GM08714 (cell line): ENCODE measurements around the gene VWA7.

Experiments
- H3K4me3 ChIP-seq: fragments of 200-500 bp; sonication (Bioruptor generic); 2 replicates; pipeline ENCODE4 v1.5.1; 2014; ENCODE audit warnings: mild to moderate bottlenecking, low read length, inconsistent platforms
- ZNF274 ChIP-seq: IDR thresholded peaks from 2 replicates; pipeline ENCODE4 v1.6.1; 2012; ENCODE audit warnings: mild to moderate bottlenecking, low read depth, low read length

Gene VWA7

GRCh38 chr6:31792761-31793171 lies 15.6 kb upstream of the VWA7 start:
- H3K4me3 ChIP-seq, result no peak overlapping the region
- no peak for TF ChIP-seq ZNF274

- H3K4me3 ChIP-seq, result no peak overlapping the region
Measured at GRCh38 chr6:31792090-31792374, 14.9 kb upstream of the VWA7 start.

GRCh38 chr6:31791324-31792089 lies 14.4 kb upstream of the VWA7 start:
- no peak for TF ChIP-seq ZNF274
- H3K4me3 ChIP-seq, result no peak overlapping the region

More at GRCh38 chr6:31792090-31792374, 14.9 kb upstream of the VWA7 start:
- no peak for TF ChIP-seq ZNF274

GRCh38 chr6:31785475-31785874 lies 8.3 kb upstream of the VWA7 start:
- no peak overlapping the region for H3K4me3 ChIP-seq
- no peak for TF ChIP-seq ZNF274

GRCh38 chr6:31784098-31784925 lies 7.2 kb upstream of the VWA7 start:
- H3K4me3 ChIP-seq, result no peak overlapping the region
- no peak for TF ChIP-seq ZNF274

- no peak for TF ChIP-seq ZNF274
Measured at GRCh38 chr6:31782126-31782855, 5.2 kb upstream of the VWA7 start.

GRCh38 chr6:31781244-31782125 lies 4.4 kb upstream of the VWA7 start:
- H3K4me3 ChIP-seq, result no peak overlapping the region

More at GRCh38 chr6:31782126-31782855, 5.2 kb upstream of the VWA7 start:
- H3K4me3 ChIP-seq, result no peak overlapping the region

GRCh38 chr6:31780507-31781243 lies 3.5 kb upstream of the VWA7 start:
- no peak for TF ChIP-seq ZNF274
- H3K4me3 ChIP-seq, result no peak overlapping the region

More at GRCh38 chr6:31781244-31782125, 4.4 kb upstream of the VWA7 start:
- TF ChIP-seq ZNF274, result no peak

- TF ChIP-seq ZNF274, result no peak
- no peak overlapping the region for H3K4me3 ChIP-seq
Measured at GRCh38 chr6:31779908-31780307, 2.8 kb upstream of the VWA7 start.

GRCh38 chr6:31778999-31779885 lies 2.1 kb upstream of the VWA7 start:
- H3K4me3 ChIP-seq, result no peak overlapping the region
- no peak for TF ChIP-seq ZNF274

- no peak for TF ChIP-seq ZNF274
Measured at GRCh38 chr6:31778193-31778592, 1.1 kb upstream of the VWA7 start.

GRCh38 chr6:31777667-31778050 lies 531 bp upstream of the VWA7 start:
- H3K4me3 ChIP-seq, result no peak overlapping the region

More at GRCh38 chr6:31778193-31778592, 1.1 kb upstream of the VWA7 start:
- no peak overlapping the region for H3K4me3 ChIP-seq

More at GRCh38 chr6:31777667-31778050, 531 bp upstream of the VWA7 start:
- no peak for TF ChIP-seq ZNF274
